CD4-positive, alpha-beta T cell treated with Interleukin-15 for 1 hour (primary cell): ENCODE measurements around the gene MAP4K1.

Experiments
- DNase-seq: peaks from one replicate; pipeline ENCODE4 v3.0.0-alpha.2; 2020

Gene MAP4K1

GRCh38 chr19:38543286-38543806, 74.4 kb downstream of the MAP4K1 start:
- DNase-seq, result no peak

- DNase-seq, result no peak
Measured at GRCh38 chr19:38542040-38542439, 75.7 kb downstream of the MAP4K1 start.

GRCh38 chr19:38539751-38540150, 78.0 kb downstream of the MAP4K1 start:
- DNase-seq, result no peak

GRCh38 chr19:38538793-38539528, 78.8 kb downstream of the MAP4K1 start:
- DNase-seq, result no peak

- no peak for DNase-seq
Measured at GRCh38 chr19:38538386-38538785, 79.4 kb downstream of the MAP4K1 start.
